Transverse colon (tissue), 3 donors: ENCODE measurements around the gene MIER2.

Experiments
- CTCF ChIP-seq, 5 experiments: fragments of 200-600 bp in 3 of 5; fragments of 450-650 bp in 2 of 5; sonication (generic) in 3 of 5; IDR thresholded peaks; 1 replicate in 2 of 5; 2 replicates in 3 of 5; pipeline ENCODE4 v1.5.1; 2016 to 2017; ENCODE audit warnings: antibody characterized with exemption in 5 of 5, inconsistent platforms in 3 of 5, mild to moderate bottlenecking in 2 of 5, moderate library complexity in 1 of 5
- POLR2A ChIP-seq: fragments of 450-650 bp; IDR thresholded peaks from one replicate; pipeline ENCODE4 v1.6.1; 2016; ENCODE audit warnings: antibody characterized with exemption, mild to moderate bottlenecking, moderate library complexity

- TF ChIP-seq CTCF (IDR thresholded peaks at IDR 0.05) (no peak), POLR2A (no peak)
Observed at GRCh38 chr19:392375-392970, 47.9 kb upstream of the MIER2 start.
